Fibroblast of lung (primary cell): ENCODE data around the gene FBXL12. TPM values are rescaled to one million over a fixed set of nuclear protein-coding genes. Genes with fewer than 3 reads are reported as not detected.

Experiments
- DNase-seq, 2 donors: peaks; one replicate each; pipeline versions ENCODE4 v3.0.0 to v3.0.0-alpha.2; 2010; ENCODE audit warnings: low read depth in 2 of 2
- H2AFZ ChIP-seq: 2 replicates; pipeline ENCODE4 v1.5.1; 2012; ENCODE audit warnings: low read length, control low read depth, inconsistent platforms
- H3K27ac ChIP-seq: 2 replicates; pipeline ENCODE4 v1.5.1; 2011; ENCODE audit warnings: low read length, control low read depth; ENCODE audit not compliant: insufficient read depth
- H3K27me3 ChIP-seq: 2 replicates; pipeline ENCODE4 v1.5.1; 2011; ENCODE audit warnings: mild to moderate bottlenecking, low read length; ENCODE audit not compliant: control insufficient read depth, insufficient read depth
- H3K36me3 ChIP-seq: 2 replicates; pipeline ENCODE4 v1.5.1; 2011; ENCODE audit warnings: low read length; ENCODE audit not compliant: control insufficient read depth, insufficient read depth
- H3K4me1 ChIP-seq: 2 replicates; pipeline ENCODE4 v1.5.1; 2011; ENCODE audit warnings: low read length; ENCODE audit not compliant: control insufficient read depth, insufficient read depth; ENCODE audit errors: extremely low read depth
- H3K4me2 ChIP-seq: 2 replicates; pipeline ENCODE4 v1.5.1; 2011; ENCODE audit warnings: low read length, control low read depth; ENCODE audit not compliant: insufficient read depth; ENCODE audit errors: extremely low read depth
- H3K4me3 ChIP-seq, 4 experiments: fragments of 200-600 bp in 1 of 4; sonication (generic) in 1 of 4; replicated peaks in 1 of 4; 2 replicates each; pipeline ENCODE4 v1.5.1; 2011 to 2016; ENCODE audit warnings: low read length in 4 of 4, low read depth in 3 of 4, mild to moderate bottlenecking in 3 of 4, control low read depth in 2 of 4, inconsistent platforms in 1 of 4, mixed read lengths in 1 of 4; ENCODE audit not compliant: insufficient read depth in 1 of 4; ENCODE audit errors: control extremely low read depth in 1 of 4
- H3K79me2 ChIP-seq: 2 replicates; pipeline ENCODE4 v1.5.1; 2012; ENCODE audit warnings: mild to moderate bottlenecking, low read length, inconsistent platforms; ENCODE audit not compliant: control insufficient read depth, insufficient read depth
- H3K9ac ChIP-seq: 2 replicates; pipeline ENCODE4 v1.5.1; 2011; ENCODE audit warnings: mild to moderate bottlenecking, low read length, control low read depth; ENCODE audit not compliant: insufficient read depth
- H3K9me3 ChIP-seq: 2 replicates; pipeline ENCODE4 v1.5.1; 2012; ENCODE audit warnings: low read depth, low read length; ENCODE audit not compliant: control insufficient read depth, insufficient read depth
- H4K20me1 ChIP-seq: 2 replicates; pipeline ENCODE4 v1.5.1; 2011; ENCODE audit warnings: low read length; ENCODE audit not compliant: control insufficient read depth, insufficient read depth; ENCODE audit errors: extremely low read depth
- CTCF ChIP-seq, 2 donors: IDR thresholded peaks in 1 of 2; conservative IDR thresholded peaks in 1 of 2; 1 replicate in 1 of 2; 2 replicates in 1 of 2; pipeline ENCODE4 v1.5.1; 2011 to 2012; ENCODE audit warnings: low read length in 2 of 2, control low read depth in 1 of 2, inconsistent platforms in 1 of 2, low read depth in 1 of 2, mild to moderate bottlenecking in 1 of 2
- EZH2 ChIP-seq: IDR thresholded peaks from 2 replicates; pipeline ENCODE4 v1.5.1; 2012; ENCODE audit warnings: low read length, control low read depth, mild to moderate bottlenecking; ENCODE audit errors: missing control alignments
- polyA plus RNA-seq, 2 donors: library from polyadenylated mRNA; depleted of rRNA in 1 of 2; stranded (reverse) in 1 of 2; unstranded in 1 of 2; fragments of >200 nt; gene quantifications; 2 replicates each; pipeline ENCODE4 v1.2.1, GENCODE V29; 2011 to 2012; ENCODE audit warnings: missing spikeins in 1 of 2
- total RNA-seq: library from RNA; depleted of rRNA; stranded (reverse); fragments of >200 nt; gene quantifications from 2 replicates; pipeline ENCODE4 v1.2.1, GENCODE V29; 2014

The FBXL12 gene
- total and polyA plus RNA-seq, 2 donors (not counting 1 experiment from before 2014, with no cell fraction given): 20.7 to 23.1 TPM

GRCh38 chr19:9819596-9819909, 674 bp upstream of the FBXL12 start:
- Histone ChIP-seq H3K27ac (peak overlapping the region; percentile 47), H2AFZ (peak overlapping the region; percentile 52), H3K9ac (no peak overlapping the region), H3K79me2 (peaks cover 29% of the 10 kb centered on the region), H3K9me3 (no peaks in the 10 kb centered on the region), H4K20me1 (no peaks in the 10 kb centered on the region), H3K4me2 (peak overlapping the region; percentile 48), H3K27me3 (no peaks in the 10 kb centered on the region), H3K4me1 (no peaks in the 10 kb centered on the region), H3K4me3 (peak overlapping the region in 2 of 4 experiments; percentile 36 to 38), H3K36me3 (no peaks in the 10 kb centered on the region)
- DNase-seq: no peak
- TF ChIP-seq EZH2 (no peak), CTCF (conservative IDR thresholded peaks at IDR 0.05 in 1 of 2, IDR thresholded peaks at IDR 0.05 in 1 of 2; ENCODE audit: low read depth in 1 of 2, low read length in 2 of 2) (no peak)

GRCh38 chr19:9818175-9818733, 625 bp downstream of the FBXL12 start:
- TF ChIP-seq EZH2: no peak
- TF ChIP-seq CTCF (conservative IDR thresholded peaks at IDR 0.05 in 1 of 2, IDR thresholded peaks at IDR 0.05 in 1 of 2; ENCODE audit: low read depth in 1 of 2, low read length in 2 of 2): no peak
- peak overlapping the region; percentile 98 for H3K27ac ChIP-seq
- H2AFZ ChIP-seq: peak overlapping the region; percentile 89
- no peaks in the 10 kb centered on the region for H3K36me3 ChIP-seq
- H3K79me2 ChIP-seq: peaks cover 29% of the 10 kb centered on the region
- H3K9me3 ChIP-seq: no peaks in the 10 kb centered on the region
- H3K27me3 ChIP-seq: no peaks in the 10 kb centered on the region
- peak overlapping the region; percentile 97 for H3K4me2 ChIP-seq
- no peak for DNase-seq
- peak overlapping the region; percentile 96 to 100 (median 98) for H3K4me3 ChIP-seq
- no peaks in the 10 kb centered on the region for H4K20me1 ChIP-seq
- H3K9ac ChIP-seq: peak overlapping the region; percentile 99
- no peaks in the 10 kb centered on the region for H3K4me1 ChIP-seq

GRCh38 chr19:9811139-9811538, 7.7 kb downstream of the FBXL12 start:
- TF ChIP-seq CTCF (conservative IDR thresholded peaks at IDR 0.05 in 1 of 2, IDR thresholded peaks at IDR 0.05 in 1 of 2; ENCODE audit: low read depth in 1 of 2, low read length in 2 of 2): no peak
- TF ChIP-seq EZH2: no peak
- Histone ChIP-seq H3K9me3 (no peaks in the 10 kb centered on the region), H3K27me3 (no peaks in the 10 kb centered on the region), H2AFZ (no peak overlapping the region), H3K27ac (no peak overlapping the region), H4K20me1 (no peaks in the 10 kb centered on the region), H3K4me3 (no peak overlapping the region), H3K9ac (no peak overlapping the region), H3K79me2 (peaks cover 6% of the 10 kb centered on the region), H3K4me1 (no peaks in the 10 kb centered on the region), H3K36me3 (peaks cover 17% of the 10 kb centered on the region), H3K4me2 (no peak overlapping the region)
- no peak for DNase-seq
